GM12801 (cell line): Measurements from ENCODE around the gene UROC1.

Source experiments
- TF ChIP-seq, protein P1 (sequence below): IDR thresholded peaks from one replicate; pipeline ENCODE4 v1.5.1; 2011; ENCODE audit warnings: control low read depth; ENCODE audit not compliant: insufficient read length; ENCODE audit errors: extremely low read depth

Gene UROC1

DNA sequence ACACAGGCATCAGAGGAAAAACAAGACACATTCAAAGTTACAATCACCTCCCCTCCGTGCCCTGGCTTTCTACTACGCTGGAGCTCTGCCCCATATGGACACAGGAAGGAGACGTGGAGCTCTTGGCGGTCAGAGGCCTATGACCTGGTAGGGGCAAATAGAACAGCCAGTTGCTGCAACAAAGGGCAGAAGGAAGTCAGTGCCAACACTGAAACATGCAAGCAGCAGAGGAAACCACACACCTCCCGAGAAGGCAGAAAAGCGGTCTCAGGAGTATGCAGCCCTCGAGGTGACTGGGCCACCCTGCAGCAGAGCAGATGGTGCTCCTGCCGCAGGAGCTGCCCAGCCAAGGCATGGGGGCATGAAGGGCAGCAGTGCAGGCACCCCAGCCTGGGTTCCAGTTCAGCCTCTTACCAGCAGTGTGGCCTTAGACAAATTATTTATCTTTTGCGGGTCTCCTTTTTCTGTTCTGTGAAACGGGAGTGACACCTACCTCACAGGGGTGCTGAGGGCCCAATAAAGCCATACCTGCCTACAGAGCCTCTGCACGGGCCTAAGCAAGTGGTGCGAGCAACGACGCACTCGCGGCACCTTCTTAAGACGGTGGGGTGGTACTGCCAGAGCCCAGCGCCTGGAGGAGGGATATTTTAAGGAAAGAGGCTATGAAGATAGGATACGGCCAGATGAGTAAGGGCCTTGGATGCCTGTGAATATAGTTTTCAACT is 50.5 kb downstream of the UROC1 start:
- TF ChIP-seq, protein P1, sequence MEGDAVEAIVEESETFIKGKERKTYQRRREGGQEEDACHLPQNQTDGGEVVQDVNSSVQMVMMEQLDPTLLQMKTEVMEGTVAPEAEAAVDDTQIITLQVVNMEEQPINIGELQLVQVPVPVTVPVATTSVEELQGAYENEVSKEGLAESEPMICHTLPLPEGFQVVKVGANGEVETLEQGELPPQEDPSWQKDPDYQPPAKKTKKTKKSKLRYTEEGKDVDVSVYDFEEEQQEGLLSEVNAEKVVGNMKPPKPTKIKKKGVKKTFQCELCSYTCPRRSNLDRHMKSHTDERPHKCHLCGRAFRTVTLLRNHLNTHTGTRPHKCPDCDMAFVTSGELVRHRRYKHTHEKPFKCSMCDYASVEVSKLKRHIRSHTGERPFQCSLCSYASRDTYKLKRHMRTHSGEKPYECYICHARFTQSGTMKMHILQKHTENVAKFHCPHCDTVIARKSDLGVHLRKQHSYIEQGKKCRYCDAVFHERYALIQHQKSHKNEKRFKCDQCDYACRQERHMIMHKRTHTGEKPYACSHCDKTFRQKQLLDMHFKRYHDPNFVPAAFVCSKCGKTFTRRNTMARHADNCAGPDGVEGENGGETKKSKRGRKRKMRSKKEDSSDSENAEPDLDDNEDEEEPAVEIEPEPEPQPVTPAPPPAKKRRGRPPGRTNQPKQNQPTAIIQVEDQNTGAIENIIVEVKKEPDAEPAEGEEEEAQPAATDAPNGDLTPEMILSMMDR = no peak

DNA sequence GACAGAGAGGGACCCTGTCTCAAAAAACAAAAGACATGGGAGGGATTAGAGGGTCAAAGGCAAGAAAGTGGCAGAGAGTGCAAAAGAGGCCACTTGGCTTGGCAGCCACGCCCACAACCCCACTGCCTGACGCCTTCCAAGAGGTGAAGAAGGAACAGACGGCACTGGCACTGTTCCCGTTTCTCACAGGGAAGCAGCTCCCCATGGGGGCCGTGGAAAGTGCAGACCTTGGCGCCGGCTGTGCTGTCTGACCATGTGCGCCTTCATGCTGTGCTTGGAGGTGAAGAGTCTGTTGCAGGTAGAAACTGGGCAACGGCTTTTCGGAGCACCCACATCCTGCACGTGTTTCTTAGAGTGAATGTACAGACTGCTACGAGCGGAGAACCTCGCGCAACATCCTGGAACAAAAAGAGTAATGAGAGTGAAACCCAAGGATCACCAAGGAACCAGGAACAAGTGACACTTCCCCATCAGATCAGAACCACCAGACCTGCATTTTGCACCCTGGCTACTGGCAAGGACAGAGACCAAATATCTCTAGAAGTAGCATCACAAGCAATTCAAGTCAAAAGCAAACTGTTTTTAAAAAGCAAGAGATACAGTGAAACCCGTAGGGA is 51.5 kb downstream of the UROC1 start:
- TF ChIP-seq, protein P1 = no peak

DNA sequence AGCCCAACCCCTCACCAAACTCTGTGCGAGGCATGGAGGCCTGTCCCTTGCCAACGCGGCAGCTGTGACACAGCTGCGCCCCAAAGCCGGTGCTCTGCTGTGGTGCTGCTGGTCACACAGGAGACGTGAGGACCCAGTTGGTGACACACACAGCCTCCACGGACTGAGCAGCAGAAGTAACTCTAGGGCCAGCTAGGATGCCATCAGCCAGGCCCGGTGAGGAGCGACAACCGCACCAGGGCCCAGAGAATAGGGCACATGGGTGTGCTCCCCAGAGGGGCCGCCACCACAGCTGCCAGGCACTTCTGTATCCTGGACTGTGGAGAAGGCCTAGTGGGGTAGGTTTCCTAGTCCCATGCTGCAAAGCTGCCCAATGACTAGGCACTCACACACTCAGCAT is 52.6 kb downstream of the UROC1 start:
- TF ChIP-seq, protein P1 = no peak

DNA sequence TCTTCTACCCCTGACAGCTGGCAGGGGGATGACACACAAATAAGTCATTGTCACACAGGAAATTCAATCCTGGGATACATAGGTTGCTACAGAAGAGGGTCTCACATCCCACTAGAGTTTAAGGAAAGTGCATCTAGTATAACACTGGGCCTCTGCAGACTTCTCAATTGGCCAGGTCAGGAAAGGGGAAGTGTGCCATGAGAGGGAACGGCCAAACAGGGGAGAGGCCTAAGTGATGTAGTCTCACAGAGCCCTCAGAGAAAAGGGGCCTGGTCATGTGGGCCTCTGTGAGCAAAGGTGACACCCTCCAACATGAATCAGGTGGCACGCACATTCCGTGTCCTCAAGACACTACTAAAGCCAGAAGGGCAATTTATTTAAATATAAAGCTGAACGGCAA is 53.1 kb downstream of the UROC1 start:
- TF ChIP-seq, protein P1 = no peak

DNA sequence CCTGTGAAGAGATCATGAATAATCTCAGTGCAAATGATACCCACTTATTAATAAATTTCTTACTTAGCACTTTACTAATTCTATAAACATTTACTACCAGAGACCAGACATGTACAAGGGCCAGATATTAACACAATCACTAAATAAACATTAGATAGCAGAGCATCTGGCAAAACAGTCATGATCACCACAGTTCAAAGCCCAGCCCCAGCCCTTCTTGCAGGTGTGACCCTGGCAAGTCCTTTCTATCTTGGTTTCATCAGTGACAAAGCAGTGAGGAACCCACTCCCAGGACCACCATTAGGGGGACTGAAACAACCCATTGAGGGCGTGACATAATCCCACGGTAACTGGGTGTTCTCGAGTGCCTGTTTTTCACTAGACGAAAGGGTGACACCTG is 53.5 kb downstream of the UROC1 start:
- TF ChIP-seq, protein P1 = no peak

DNA sequence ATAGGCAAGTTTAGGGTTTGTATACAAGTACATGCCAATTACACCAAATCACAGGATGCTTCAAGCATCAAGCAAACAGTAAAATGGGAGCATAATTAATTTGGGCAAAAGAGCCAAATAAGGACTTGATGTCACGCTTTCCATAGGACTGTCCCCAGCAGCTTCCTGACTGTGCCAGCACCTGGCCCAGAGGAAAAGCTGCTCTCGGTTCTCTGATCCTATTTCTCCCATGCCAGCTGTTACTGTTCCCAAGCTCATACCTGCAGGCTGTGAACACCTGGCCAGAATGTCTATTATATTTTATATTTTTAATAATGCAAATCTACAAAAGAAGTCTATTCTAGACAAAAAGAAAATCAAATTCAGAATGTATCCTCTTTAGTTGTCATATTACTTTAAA is 54.1 kb downstream of the UROC1 start:
- TF ChIP-seq, protein P1 = no peak

DNA sequence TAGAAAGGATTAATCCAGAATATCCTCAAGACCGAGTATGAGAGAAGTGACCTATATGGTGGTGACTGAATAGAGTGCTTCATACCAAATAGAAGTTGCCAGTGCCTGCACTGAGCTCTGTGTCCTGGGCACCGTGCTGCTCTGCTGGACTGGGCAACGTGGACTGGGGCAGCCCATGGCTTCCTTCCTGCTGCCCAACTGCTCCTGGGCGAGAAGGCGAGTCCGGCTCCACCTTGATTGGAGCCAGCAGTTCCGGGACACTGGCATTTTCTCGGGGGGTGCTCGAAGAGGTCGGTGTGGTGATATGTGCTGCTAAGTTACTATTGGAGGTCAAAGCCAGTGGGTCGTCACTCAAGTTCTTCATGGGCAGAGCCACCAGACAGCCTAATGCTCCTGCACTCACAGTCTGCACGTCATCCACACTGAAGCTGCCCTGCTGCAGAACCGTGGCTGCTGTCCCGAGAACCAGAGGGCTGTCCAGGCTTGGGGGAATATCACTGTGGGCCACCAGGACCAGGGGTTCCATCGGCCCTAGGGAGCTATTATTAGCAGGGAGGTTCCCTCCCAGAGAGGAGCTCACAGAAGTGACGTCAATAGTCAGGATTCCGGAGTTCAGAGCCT is 56.0 kb downstream of the UROC1 start:
- TF ChIP-seq, protein P1 = no peak
